GM21367 (cell line): ENCODE results near the gene KCNIP2.
A peak's percentile ranks its signal among the peaks of the same experiment; 100 is the strongest.

Source experiments
- ATAC-seq: cut with Tn5 transposase; IDR thresholded peaks from one replicate; pipeline ENCODE4 v1.9.1; 2021; ENCODE audit not compliant: unreplicated experiment

KCNIP2 gene

DNA sequence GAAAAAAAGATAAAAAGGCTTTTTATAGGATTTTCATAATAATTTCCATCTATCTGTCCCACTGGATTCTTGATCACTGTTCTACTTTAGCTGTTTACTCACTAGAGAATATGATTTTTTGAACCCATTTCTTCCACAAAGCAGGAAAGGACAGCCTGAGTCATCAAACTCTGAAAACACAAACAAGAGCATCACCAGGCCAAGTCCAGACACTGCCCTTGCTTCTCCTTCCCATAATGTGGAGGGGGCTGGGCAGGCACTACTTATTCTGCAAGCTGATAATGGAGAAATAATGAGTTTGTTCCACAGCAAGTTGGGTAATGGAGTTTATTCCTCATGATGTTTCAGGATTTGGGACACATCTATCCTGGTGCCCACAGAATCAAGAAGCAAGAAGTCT is 13.0 kb upstream of the KCNIP2 start:
- ATAC-seq = no peak

DNA sequence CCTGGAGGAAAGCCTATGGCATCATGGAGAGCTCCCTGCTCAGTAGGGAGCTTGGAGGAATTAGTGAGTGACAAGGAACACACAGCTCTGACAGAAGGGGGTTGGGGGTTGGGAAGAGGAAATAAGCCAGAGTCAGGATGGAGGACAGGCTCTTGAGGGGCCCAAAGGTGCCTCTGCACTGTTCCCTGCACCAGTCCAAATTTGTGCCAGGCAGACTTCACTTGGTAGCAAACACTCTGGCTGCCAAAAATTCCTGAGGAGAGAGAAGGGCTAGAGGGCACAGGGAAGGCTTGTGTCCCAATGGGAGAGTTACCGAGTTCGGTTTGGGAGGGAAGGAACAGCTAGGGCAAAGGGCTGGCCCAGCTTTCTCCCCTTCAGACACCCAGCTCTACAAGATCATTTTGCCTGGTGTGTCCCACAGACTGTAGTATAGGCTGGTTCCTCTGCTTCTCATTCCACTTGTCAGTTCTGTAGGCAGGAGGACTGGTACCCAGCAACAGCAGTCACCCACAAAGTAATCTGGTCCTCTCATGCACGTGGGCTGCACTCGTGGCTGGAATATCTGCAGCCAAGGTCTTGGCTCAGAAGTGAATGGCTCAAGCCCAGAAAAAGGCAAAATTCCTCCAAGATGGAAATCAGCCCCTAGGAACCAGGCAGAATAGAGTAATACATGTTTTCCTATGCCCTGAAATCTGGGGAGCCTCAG is 8.0 kb upstream of the KCNIP2 start:
- no peak for ATAC-seq

DNA sequence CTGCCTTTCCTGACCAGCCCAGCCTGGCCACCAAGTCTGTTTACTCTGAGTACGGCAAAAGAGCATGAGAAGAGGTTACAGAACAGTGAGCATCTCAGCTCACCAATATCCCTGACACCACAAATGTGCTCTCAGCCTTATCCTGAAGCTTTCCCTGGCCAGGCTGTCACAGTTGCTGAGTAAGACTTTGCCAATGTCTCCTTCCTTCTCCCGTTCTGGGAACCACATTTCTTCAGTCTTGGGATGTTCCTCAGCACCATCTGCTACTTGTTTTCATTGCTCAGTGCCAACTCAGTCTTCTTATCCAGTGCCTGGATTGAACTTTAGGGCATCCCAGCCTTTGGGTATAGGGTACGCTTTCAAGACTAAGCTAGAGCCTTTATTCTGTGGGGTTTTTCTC is 7.1 kb upstream of the KCNIP2 start:
- no peak for ATAC-seq

DNA sequence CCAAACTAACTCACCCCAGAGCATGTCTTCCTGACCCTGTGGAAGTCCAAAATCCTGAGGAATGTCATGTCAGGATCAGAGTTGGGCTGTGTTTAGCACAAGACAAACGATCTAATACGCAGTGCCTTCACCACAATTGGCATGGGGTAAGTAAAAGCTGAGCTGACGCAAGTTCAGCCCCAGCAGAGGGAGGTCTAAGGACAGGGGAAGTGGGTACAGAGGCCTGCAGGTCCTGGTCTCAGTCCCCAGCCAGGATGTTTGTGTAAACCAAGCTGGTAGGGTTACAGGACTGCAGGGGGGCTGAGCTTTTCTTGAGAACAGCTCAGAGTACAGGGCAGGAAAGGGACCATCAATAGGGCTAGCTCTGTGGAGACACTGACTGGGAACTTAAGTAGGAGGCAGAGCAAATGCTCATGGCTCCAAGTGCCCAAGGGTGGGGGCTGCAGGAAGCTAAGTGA is 5.3 kb upstream of the KCNIP2 start:
- ATAC-seq = no peak

DNA sequence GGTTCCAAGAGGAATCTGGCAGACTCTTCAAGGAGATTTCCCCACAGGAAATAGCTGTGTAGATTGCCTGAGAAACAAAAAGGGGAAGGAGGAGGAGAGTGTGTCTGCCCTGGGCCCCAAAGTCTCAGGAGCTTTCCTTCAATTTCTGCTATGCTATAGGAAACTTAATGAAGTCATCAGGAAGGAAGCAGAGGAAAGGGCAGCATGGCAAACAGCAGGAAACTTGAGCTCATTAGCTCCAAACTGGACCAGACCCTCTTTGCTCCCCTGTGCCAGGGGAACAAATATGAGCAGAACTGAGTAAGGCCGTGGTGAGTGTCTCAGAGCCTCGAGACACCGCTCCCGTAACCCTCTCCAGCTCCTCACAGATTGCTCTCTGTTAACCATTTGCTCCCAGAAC is 4.8 kb upstream of the KCNIP2 start:
- no peak for ATAC-seq

DNA sequence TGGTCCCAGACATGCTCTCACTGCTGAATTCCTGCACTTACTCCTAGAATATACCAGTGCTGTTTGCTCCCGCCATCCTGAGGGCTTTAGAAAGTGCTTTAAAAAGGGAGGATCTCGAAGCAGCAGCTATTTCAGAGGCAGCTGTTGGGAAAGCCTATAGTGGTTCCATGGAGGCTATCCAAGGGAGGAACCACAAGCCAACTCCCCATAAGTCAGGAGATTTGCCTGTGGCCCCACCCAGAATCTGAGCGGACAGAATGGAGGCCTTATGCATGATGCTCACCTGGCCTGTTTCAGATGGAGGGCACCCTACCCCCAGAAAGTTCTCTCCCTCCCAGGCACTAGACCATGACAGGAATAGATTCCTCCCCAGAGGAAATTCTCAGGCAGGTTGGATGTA is 2.3 kb upstream of the KCNIP2 start:
- no peak for ATAC-seq

DNA sequence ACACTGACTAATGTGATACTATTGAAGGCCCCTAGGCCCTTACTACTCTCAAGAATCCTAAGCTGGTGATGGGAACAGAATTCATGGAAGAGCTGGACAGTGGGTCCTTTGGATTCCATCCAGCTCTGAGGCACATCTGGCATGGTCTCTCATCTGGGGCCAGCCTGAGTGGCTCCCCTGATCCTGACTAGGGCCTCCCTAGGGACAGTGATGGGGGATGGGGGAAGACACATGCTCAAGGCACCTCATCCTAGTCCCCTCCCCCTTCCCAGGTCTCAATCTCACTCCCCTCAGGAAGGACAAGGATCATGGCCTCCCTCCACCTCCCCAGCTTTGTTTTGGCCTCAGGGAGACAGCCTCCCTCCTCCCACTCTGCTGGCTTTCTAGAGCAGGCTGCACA is 1.8 kb downstream of the KCNIP2 start:
- ATAC-seq = no peak

DNA sequence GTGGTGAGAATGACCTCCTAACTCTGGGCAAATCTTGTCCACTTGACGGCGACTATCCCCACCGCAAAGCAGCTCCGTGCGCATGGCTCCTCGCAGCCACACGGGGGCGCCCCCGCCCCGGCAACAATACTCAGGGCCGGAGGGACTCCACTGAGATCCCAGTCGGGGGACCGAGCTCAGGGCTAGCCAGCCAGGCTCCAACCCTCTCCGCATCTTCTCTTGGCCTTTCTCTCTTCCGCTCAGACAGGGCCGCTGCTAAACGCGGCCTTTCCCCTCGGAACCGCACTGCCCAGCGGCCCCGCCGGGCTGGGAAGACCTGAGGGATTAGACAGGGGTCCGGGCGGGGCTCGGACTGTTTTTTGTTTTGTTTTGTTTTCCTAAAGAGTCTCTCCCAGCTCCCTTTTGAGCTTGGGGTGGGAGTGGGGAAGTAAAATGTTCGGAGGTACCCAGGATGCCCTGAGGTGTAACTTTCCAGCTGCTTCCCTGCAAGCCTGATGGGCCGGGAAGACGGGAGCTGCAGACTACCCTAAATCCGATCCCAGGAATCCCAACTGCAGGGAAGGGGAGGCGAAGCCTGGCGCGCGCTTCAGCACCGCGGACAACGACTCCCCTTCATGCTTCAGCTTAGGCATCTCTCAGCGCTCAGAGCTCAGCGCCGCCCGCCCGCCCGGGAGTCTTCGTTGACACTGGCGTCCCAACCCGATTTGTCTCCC is 2.7 kb downstream of the KCNIP2 start:
- ATAC-seq = no peak

DNA sequence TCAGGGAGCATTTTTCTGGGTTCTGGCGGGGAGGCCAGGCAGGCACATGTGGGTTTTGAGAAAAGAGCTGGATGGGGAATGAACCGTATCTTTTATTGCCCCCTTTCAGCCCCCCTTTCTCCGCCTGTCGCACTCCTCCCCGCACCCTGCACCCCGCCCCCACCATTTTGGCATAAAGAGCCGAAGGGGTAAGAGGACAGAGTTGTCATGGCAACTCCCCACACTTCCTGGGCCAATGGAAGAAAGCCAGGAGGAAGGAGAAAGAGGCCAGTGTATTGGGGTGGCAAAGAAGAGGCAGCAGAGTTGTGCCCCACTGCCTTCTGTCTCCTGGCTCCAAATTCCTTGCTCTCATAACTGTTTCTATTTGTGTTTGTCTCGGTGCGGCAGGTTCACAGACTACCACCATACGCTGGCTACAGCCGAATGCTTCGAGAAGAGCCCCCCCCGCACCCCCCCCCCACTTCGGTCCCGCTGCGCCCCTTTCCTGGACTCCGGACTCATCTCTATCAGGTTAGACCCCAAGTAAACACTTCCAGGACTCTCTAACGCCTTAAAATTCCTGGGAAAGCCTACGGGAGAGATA is 3.4 kb downstream of the KCNIP2 start:
- ATAC-seq = no peak

DNA sequence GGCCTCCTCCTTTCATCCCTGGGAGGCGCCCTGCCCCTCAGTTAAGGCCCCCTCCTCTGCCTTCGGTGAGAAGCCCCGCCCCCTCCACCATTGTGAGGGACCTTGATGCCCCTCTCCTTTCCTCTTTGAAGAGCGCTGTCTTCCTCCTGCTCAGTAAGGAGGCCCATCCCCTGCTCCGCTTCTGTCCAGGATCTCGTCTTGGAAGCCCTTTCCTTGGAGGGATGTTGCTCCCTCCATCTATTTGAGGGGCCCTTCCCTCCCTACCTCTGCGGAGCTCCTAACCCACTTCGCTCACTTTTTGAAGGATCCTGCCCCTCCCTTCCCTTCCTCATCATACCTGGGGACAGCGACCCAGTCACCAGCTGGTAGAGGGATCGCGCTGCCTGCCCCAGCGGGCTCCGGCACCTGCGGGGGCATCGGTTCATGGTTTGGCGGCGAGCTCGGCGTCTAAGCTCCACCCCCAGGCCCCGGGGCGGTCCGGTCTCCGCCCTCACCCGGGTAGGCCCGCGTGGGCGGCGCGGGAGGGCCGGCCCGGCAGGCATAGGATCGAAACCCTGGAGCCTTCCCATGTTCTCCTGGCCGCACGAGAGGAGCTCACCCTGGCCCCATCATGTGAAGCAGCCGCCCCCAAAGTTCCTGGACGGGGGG is 4.1 kb downstream of the KCNIP2 start:
- no peak for ATAC-seq

DNA sequence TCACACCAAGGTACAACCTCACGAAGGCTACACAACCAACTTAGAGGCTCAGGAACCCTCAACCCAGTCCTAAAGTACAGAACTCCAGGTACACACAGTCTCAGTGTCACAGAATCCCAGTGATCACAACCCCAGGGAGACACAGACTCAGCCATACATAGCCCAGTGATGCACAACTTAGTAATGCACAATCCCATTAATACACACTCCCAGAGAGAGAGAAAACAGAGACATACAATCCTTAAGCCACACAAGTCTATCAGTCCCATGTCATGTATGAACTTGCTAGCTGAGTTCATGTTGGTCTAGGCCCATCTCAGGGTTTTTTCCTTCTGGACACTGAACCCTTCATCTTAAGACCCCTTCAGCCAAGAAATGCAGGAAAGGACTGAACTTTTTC is 4.6 kb downstream of the KCNIP2 start:
- no peak for ATAC-seq

DNA sequence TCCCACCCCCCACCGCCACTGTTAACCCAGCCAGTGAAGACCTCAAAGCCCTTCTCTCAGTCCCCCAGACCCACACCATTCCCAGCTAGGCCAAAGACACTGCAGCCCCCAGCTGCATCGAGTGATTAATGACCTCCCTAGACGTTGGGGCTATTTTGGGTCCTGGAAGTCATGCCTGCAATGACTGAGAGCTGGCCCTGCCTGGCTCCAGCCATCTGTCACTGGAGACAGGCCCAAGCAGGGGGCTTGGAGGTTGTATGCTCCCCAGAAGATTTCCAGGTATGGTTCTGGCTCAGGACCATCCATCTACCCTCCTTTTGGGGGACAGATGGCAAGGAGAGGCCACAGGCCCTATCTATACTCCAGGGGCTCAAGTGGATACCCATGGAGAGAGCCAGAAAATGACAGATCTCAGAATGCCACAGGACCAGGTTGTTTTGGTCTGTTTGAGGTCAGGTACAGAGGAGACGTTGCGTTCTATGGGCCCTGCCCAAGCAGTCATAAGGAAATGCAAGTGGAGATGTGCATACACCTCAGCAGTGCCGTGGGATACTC is 5.1 kb downstream of the KCNIP2 start:
- ATAC-seq = no peak

DNA sequence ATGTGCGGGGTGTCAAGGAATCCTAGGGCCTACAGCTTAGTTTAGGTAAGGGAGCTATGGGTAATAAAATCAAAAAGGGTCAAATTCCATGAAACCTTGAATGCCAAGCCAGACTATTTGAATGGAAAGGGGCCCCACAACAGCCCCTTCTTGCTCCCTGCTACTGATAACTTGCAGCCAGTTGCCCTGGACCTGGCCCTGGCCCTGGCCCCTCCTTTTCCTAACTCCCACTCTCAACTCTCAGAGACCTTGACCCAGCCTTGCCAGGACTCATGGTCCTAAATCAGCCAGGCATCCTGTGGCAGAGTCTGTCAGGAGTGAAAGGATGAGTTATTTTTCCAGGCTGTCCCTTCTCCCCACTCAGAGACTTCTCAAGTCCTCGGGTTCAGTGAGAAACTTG is 5.9 kb downstream of the KCNIP2 start:
- ATAC-seq = no peak

DNA sequence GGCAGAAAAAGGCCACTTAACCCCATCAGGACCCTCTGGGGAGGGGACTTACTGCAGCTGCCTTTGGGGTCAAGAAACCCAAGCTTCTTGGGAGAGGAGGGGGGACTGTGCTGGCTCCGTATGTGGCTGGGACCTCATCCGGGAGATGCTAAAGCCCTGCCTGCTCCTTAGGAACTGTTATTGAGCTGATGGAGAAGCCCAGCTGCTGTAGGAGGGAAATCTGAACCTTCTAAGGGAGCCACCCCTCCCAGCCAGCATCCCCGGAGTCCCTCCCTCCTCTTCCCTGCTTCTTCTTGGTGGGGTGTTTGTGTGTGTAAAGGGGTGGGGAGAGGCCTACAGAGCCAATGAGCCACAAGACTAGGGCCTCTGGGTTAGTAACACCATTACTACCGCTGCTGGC is 8.2 kb downstream of the KCNIP2 start:
- no peak for ATAC-seq

DNA sequence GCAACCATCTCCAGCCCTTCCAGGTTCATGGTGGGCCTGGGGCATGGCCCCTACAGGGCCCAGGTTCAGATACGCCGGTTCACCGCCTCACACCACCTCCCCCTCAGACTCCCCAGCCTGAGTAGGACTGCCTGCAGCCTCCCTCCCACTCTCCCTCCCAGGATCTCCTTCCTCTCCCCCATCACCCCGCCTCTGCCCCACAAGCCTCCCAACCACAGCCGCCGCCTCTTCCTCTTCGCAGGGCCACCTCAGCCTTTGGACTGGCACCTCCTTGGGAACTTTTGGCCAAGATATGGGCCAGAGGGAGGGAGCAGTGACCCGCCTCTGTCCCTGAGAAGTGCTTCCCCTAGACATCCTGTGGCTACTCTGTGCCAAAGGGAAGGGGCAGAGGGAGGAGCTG is 9.3 kb downstream of the KCNIP2 start:
- no peak for ATAC-seq

DNA sequence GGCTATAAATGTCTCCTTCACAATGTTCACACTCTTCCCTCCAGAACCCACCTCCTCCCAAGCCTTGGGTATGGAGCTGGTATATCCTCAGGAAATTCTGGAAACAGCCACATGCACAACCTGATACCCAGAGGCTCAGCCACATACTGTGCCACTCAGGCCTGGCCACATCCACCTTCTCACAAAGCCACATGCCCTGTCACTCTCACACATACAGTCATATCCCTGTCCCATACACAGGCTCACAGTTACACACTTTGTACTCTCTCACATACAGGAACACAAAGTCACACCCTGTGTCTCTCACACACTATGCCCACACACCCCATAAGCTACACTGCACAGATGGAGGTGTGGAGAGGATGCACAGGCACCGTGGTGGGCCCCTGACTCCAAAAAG is 10.1 kb downstream of the KCNIP2 start:
- ATAC-seq = no peak

DNA sequence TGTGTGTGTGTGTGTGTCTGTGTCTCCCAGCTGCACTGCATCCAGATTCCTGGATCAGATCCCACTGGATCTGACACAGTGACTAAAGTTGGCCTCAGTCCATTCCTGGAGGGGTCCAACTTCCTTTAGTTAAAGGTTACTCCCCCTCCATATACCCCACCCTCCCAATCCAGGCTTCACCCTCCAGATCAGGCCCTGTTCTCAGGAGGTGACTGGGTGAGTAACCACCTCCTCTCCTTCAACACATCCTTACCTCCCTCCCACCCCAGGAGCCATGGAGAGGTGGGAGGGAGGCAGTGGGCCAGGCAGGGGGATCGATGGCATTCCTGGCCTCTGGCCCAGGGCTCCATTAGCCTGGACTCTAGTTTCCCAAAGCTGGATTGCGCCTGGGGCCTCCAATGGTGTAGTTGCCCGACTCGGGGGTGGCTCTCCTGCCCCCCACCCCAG is 11.3 kb downstream of the KCNIP2 start:
- no peak for ATAC-seq

DNA sequence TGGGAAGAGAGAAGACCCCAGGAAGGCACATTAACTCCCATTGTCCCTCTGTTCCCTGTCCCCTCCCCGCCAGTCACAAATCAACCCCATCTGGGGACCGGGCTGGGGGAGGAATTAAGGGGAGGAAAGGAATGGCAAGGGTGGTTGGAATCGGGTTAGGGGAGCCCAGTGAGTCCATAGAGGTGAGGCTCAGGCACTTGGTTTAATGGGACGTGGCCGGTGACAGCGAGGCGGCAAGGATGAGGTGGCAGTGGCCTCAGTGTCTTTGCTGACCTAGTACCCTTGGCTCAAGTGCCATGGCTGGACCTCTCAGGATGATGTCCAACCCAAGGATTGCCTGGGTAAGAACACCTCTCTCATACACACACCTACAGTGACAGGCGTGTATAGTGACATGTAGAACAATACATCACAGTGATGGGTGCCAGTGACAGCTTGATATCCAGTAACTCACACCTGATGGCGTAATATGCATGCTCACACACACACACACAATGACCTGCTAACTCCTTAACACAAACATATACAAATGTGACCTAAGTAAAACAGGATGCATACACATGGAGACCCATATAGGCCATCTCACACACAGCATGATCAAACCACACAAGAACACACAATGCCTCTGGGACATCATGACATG is 12.3 kb downstream of the KCNIP2 start:
- no peak for ATAC-seq

DNA sequence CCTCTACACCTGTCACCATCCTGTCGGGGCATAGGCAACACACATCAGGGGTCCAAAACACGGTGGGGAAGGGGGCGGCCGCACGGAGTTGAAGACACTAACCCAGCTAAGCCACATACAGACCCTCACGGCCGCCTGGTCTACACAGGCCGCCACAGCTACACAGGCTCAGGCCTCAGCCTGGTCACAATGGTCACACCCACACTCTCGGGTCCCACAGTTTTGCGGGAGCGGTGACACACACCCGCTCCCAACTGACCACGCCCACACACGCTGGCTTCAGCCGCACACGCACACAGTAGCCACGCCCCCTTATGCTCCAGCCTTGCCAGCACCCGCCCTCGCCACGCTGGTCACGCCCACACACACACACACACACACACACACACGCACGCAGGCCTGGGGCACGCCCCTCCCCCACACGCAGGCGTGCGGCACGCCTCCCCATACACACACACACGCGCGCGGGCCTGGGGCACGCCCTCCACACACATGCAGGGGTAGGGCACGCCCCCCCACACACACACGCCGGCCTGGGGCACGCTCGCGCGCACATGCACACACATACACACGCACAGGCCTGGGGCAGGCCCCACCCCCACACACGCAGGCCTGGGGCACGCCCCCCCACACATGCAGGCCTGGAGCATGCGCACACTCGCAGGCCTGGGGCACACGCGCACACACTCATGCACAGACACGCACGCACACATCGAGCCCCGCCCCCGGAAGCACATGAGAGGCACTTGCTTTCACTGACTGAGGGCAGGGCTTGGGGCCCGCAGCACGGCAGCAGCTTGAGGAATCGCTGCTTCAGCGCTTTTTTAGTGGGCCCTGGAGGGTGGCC is 13.1 kb downstream of the KCNIP2 start:
- peak; percentile 48 for ATAC-seq
